B cell (primary cell): ENCODE measurements around the gene RNF157. TPM values are rescaled to one million over a fixed set of nuclear protein-coding genes. Genes with fewer than 3 reads are reported as not detected.
"Not testable (repeated sequence)": the region's sequence is repeated elsewhere in the genome, so short reads cannot be mapped to it uniquely, and the experiment has no call there.

Experiments used
- ATAC-seq: fragments of 200-7000 bp; cut with Tn5 transposase; one replicate; pipeline ENCODE4 v1.10.0; 2021; ENCODE audit warnings: low read depth, mild to moderate bottlenecking, moderate number of reproducible peaks, moderate library complexity
- CTCF ChIA-PET: fragments of 350-600 bp; sonication (Branson Sonifier 250); formaldehyde crosslinking; loops from one replicate; lab custom pipeline; 2021; ENCODE audit warnings: antibody characterized with exemption, inconsistent platforms; lab: Charles Lee
- POLR2A ChIA-PET: fragments of 350-600 bp; sonication (Branson Sonifier 250); formaldehyde crosslinking; loops from one replicate; lab custom pipeline; 2021; ENCODE audit warnings: antibody characterized with exemption; lab: Charles Lee
- DNase-seq: peaks from one replicate; pipeline ENCODE4 v3.0.0; 2013
- H2AFZ ChIP-seq: 2 replicates; pipeline ENCODE4 v1.6.1; 2012; ENCODE audit warnings: mild to moderate bottlenecking, low read depth, low read length; ENCODE audit not compliant: insufficient read depth, poor library complexity, severe bottlenecking
- H3K27ac ChIP-seq, 2 donors: 1 replicate in 1 of 2; 2 replicates in 1 of 2; pipeline ENCODE4 v1.5.1; 2012 to 2013; ENCODE audit warnings: low read length in 2 of 2, mild to moderate bottlenecking in 2 of 2, moderate library complexity in 1 of 2
- H3K27me3 ChIP-seq, 4 experiments: fragments of 200-600 bp in 1 of 4; sonication (generic) in 1 of 4; replicated peaks in 1 of 4; 1 replicate in 2 of 4; 2 replicates in 2 of 4; pipeline versions ENCODE4 v1.6.1 to v1.7.0; 2013 to 2016; ENCODE audit warnings: low read length in 3 of 4, mild to moderate bottlenecking in 2 of 4, mixed read lengths in 1 of 4, moderate library complexity in 1 of 4; ENCODE audit not compliant: insufficient read depth in 4 of 4, control insufficient read depth in 3 of 4; ENCODE audit errors: control extremely low read depth in 1 of 4
- H3K36me3 ChIP-seq, 2 experiments: replicated peaks in 1 of 2; 1 replicate in 1 of 2; 2 replicates in 1 of 2; pipeline versions ENCODE4 v1.6.1 to v1.7.1; 2013; ENCODE audit warnings: low read length in 1 of 2; ENCODE audit not compliant: insufficient read depth in 2 of 2, control insufficient read depth in 1 of 2; ENCODE audit errors: control extremely low read depth in 1 of 2, extremely low read depth in 1 of 2
- H3K4me1 ChIP-seq, 2 donors: fragments of 200-600 bp in 1 of 2; sonication (generic) in 1 of 2; 1 replicate in 1 of 2; 2 replicates in 1 of 2; pipeline versions ENCODE4 v1.5.1 to v1.6.1; 2013 to 2017; ENCODE audit warnings: low read length in 2 of 2; ENCODE audit not compliant: control insufficient read depth in 2 of 2, insufficient read depth in 2 of 2
- H3K4me2 ChIP-seq: replicated peaks from 2 replicates; pipeline ENCODE3; 2012; ENCODE audit warnings: mild to moderate bottlenecking, low read depth, low read length; ENCODE audit not compliant: poor library complexity, severe bottlenecking
- H3K4me3 ChIP-seq, 5 experiments: fragments of 200-600 bp in 1 of 5; sonication (generic) in 1 of 5; 1 replicate in 3 of 5; 2 replicates in 2 of 5; pipeline versions ENCODE4 v1.5.1 to v1.7.0; 2011 to 2016; ENCODE audit warnings: low read length in 4 of 5, mild to moderate bottlenecking in 4 of 5, low read depth in 2 of 5, control low read depth in 1 of 5, moderate library complexity in 1 of 5; ENCODE audit not compliant: insufficient read depth in 1 of 5; ENCODE audit errors: control extremely low read depth in 1 of 5, extremely low read depth in 1 of 5
- H3K79me2 ChIP-seq: fragments of 200-600 bp; sonication (generic); one replicate; pipeline ENCODE4 v1.6.0; 2016; ENCODE audit warnings: low read length; ENCODE audit not compliant: control insufficient read depth, insufficient read depth
- H3K9ac ChIP-seq: fragments of 200-600 bp; sonication (generic); 2 replicates; pipeline ENCODE4 v1.6.1; 2017; ENCODE audit warnings: mild to moderate bottlenecking, low read length, moderate library complexity
- H3K9me3 ChIP-seq, 3 donors: one replicate each; pipeline versions ENCODE4 v1.6.1 to v1.7.1; 2013; ENCODE audit warnings: low read length in 2 of 3; ENCODE audit not compliant: control insufficient read depth in 2 of 3, insufficient read depth in 1 of 3; ENCODE audit errors: control extremely low read depth in 1 of 3
- H4K20me1 ChIP-seq: 2 replicates; pipeline ENCODE4 v1.6.0; 2012; ENCODE audit warnings: mild to moderate bottlenecking, low read length; ENCODE audit not compliant: insufficient read depth, control insufficient read depth, poor library complexity, severe bottlenecking
- H3K27ac Mint-ChIP-seq: one replicate; pipeline ENCODE4 v1.8.0; 2021; ENCODE audit warnings: mixed read lengths
- H3K27me3 Mint-ChIP-seq: one replicate; pipeline ENCODE4 v1.8.0; 2021; ENCODE audit warnings: mixed read lengths
- H3K4me1 Mint-ChIP-seq: one replicate; pipeline ENCODE4 v1.8.0; 2021; ENCODE audit warnings: mixed read lengths
- H3K4me3 Mint-ChIP-seq: one replicate; pipeline ENCODE4 v1.8.0; 2021; ENCODE audit warnings: mixed read lengths
- H3K9me3 Mint-ChIP-seq: one replicate; pipeline ENCODE4 v1.8.0; 2022; ENCODE audit warnings: mixed read lengths; ENCODE audit not compliant: insufficient read depth
- CTCF ChIP-seq: fragments of 200-600 bp; IDR thresholded peaks from one replicate; pipeline ENCODE4 v1.8.0; 2022; ENCODE audit warnings: antibody characterized with exemption, mild to moderate bottlenecking
- EZH2 ChIP-seq: IDR thresholded peaks from 2 replicates; pipeline ENCODE4 v1.6.1; 2012; ENCODE audit warnings: borderline replicate concordance, low read depth, mild to moderate bottlenecking, moderate library complexity, low read length; ENCODE audit not compliant: insufficient read depth, poor library complexity, severe bottlenecking
- WGBS: methylation state at CpG from one replicate; pipeline ENCODE4 v1.1.5; 2013; ENCODE audit warnings: missing lambda C conversion rate; ENCODE audit not compliant: insufficient coverage; 5-methylcytosine and 5-hydroxymethylcytosine counted together
- intact Hi-C: fragments of 100-400 bp; cut with micrococcal nuclease; formaldehyde crosslinking; loops from one replicate; pipeline ENCODE4 v1.10.0; 2022
- polyA plus RNA-seq: library from polyadenylated mRNA; depleted of rRNA; stranded (reverse); fragments of >200 nt; gene quantifications from 2 replicates; pipeline ENCODE4 v1.2.3, GENCODE V29; 2012
- total RNA-seq, 2 donors: library from RNA; stranded (reverse); fragments of 120-200 nt in 1 of 2; gene quantifications; 1 replicate in 1 of 2; 2 replicates in 1 of 2; pipeline versions ENCODE4 v1.2.3 to v1.2.4, GENCODE V29; 2013 to 2022

RNF157 gene
- total and polyA plus RNA-seq, 2 donors (not counting 1 experiment from before 2014, with no cell fraction given): 0.54 to 1.2 TPM

- intact Hi-C loops: loop anchor here (5.0 to 10.0 kb wide), 3 partner anchors 363 to 1179 kb away; partner anchors contain the start of genes MRPL38 and SUMO2
- Histone ChIP-seq H3K27ac (peak overlapping the region; percentile 77 to 94), H3K79me2 (peaks cover 40% of the 10 kb centered on the region), H3K4me3 (peak overlapping the region in 4 of 5 experiments; percentile 18 to 88 (median 68)), H4K20me1 (peaks cover 14% of the 10 kb centered on the region), H3K36me3 (peaks cover 2 to 16% of the 10 kb centered on the region in 2 experiments), H3K27me3 (no peaks in the 10 kb centered on the region), H3K9ac (peak overlapping the region; percentile 49), H3K4me2 (peak overlapping the region; percentile 92), H2AFZ (no peak overlapping the region), H3K4me1 (peaks cover 76 to 86% of the 10 kb centered on the region in 2 donors), H3K9me3 (no peaks in the 10 kb centered on the region)
- Mint-ChIP-seq H3K27ac (peak overlapping the region; percentile 96), H3K9me3 (no peaks in the 10 kb centered on the region), H3K27me3 (no peaks in the 10 kb centered on the region), H3K4me1 (peaks cover 70% of the 10 kb centered on the region), H3K4me3 (peak overlapping the region; percentile 85)
- peak; percentile 92 for DNase-seq
- TF ChIP-seq EZH2 (no peak), CTCF (no peak)
- 43% methylated on average over 3 of the region's 9 CpGs for WGBS
- ATAC-seq: peak; percentile 7
- CTCF ChIA-PET: interaction anchor here (0.6 to 16.7 kb wide), 8 partner anchors 11 to 359 kb away, joined by 3 to 435 read pairs (median 6); no protein-coding TSS in a partner anchor
- POLR2A ChIA-PET: interaction anchor here (0.6 to 0.7 kb wide), 7 partner anchors 16 to 872 kb away, joined by 3 to 9 read pairs (median 4); no protein-coding TSS in a partner anchor
These were observed 27.9 kb upstream of the RNF157 start for GRCh38 chr17:76268015-76268749.

GRCh38 chr17:76267581-76268001 is 27.3 kb upstream of the RNF157 start:
- Histone ChIP-seq H3K9ac (peak overlapping the region; percentile 49), H3K36me3 (peaks cover 2 to 16% of the 10 kb centered on the region in 2 experiments), H3K4me2 (peak overlapping the region; percentile 92), H4K20me1 (peaks cover 14% of the 10 kb centered on the region), H3K4me1 (peaks cover 76 to 86% of the 10 kb centered on the region in 2 donors), H3K4me3 (peak overlapping the region in 4 of 5 experiments; percentile 54 to 90 (median 86)), H3K79me2 (peaks cover 41% of the 10 kb centered on the region), H3K27ac (peak overlapping the region; percentile 77 to 94)
- peak overlapping the region; percentile 85 for H3K4me3 Mint-ChIP-seq
- ATAC-seq, H3K27me3 ChIP-seq, H3K9me3 Mint-ChIP-seq, H2AFZ ChIP-seq, H3K27me3 Mint-ChIP-seq, H3K9me3 ChIP-seq: not testable (repeated sequence)
- CTCF ChIA-PET: interaction anchor here (0.6 to 16.7 kb wide), 9 partner anchors 8 to 358 kb away, joined by 3 to 435 read pairs (median 6); no protein-coding TSS in a partner anchor
- peak; percentile 56 for DNase-seq
- H3K4me1 Mint-ChIP-seq: peaks cover 70% of the 10 kb centered on the region
- intact Hi-C loops: loop anchor here (5.0 to 10.0 kb wide), 3 partner anchors 363 to 1180 kb away; partner anchors contain the start of genes MRPL38 and SUMO2
- 59% methylated on average over 7 of the region's 13 CpGs for WGBS
- H3K27ac Mint-ChIP-seq: peak overlapping the region; percentile 96
- POLR2A ChIA-PET: interaction anchor here (0.6 to 1.2 kb wide), 6 partner anchors 13 to 871 kb away, joined by 3 to 9 read pairs (median 6); no protein-coding TSS in a partner anchor
